ENCODE measurements around the gene ZNF441.

DNA sequence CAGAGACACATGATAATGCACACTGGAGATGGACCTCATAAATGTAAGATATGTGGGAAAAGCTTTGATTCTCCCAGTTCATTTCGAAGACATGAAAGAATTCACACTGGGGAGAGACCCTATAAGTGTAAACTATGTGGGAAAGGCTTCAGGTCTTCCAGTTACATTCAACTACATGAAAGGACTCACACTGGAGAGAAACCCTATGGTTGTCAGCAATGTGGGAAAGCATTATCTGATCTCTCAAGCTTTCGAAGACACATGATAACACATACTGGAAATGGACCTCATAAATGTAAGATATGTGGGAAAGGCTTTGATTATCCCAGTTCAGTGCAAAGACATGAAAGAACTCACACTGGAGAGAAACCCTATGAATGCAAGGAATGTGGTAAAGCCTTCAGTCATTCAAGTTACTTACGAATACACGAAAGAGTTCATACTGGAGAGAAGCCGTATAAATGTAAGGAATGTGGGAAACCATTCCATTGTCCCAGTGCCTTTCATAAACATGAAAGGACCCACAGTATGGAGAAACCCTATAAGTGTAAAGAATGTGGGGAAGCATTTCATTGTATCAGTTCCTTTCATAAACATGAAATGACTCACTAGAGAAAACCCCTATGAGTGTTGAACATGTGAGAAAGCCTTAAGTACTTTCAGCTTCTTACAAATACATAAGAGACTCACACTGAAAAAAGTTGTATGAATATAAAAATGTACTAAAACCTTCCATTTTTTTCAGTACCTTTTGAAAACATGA, 14.7 kb downstream of the ZNF441 start:
- TF ChIP-seq POLR2A (IDR thresholded peaks at IDR 0.05) (no peak), CTCF (IDR thresholded peaks at IDR 0.05 in 4 of 5, conservative IDR thresholded peaks at IDR 0.05 in 1 of 5) (no peak)
